Ishikawa (cell line): ENCODE results near the gene MAP3K7.

Experiments
- CEBPB ChIP-seq: IDR thresholded peaks from 2 replicates; pipeline ENCODE4 v1.6.1; 2012
- CREB1 ChIP-seq: IDR thresholded peaks from 2 replicates; pipeline ENCODE4 v1.6.1; 2012; ENCODE audit warnings: low read depth
- EGR1 ChIP-seq: IDR thresholded peaks from 2 replicates; pipeline ENCODE4 v1.6.1; 2012
- EP300 ChIP-seq: IDR thresholded peaks from 2 replicates; pipeline ENCODE4 v1.6.1; 2012; ENCODE audit warnings: borderline replicate concordance
- FOXM1 ChIP-seq: IDR thresholded peaks from 2 replicates; pipeline ENCODE4 v1.6.1; 2012; ENCODE audit warnings: low read depth, borderline replicate concordance
- NFIC ChIP-seq: IDR thresholded peaks from 2 replicates; pipeline ENCODE4 v1.6.1; 2012
- RAD21 ChIP-seq: IDR thresholded peaks from 2 replicates; pipeline ENCODE4 v1.6.1; 2012; ENCODE audit warnings: low read depth
- TAF1 ChIP-seq: IDR thresholded peaks from 2 replicates; pipeline ENCODE4 v1.6.1; 2012; ENCODE audit warnings: low read depth, mild to moderate bottlenecking
- TCF12 ChIP-seq: IDR thresholded peaks from 2 replicates; pipeline ENCODE4 v1.6.1; 2012; ENCODE audit warnings: low read depth
- TEAD4 ChIP-seq: IDR thresholded peaks from 2 replicates; pipeline ENCODE4 v1.6.1; 2012
- YY1 ChIP-seq: IDR thresholded peaks from 2 replicates; pipeline ENCODE4 v1.6.1; 2012; ENCODE audit warnings: low read depth
- ZBTB7A ChIP-seq: IDR thresholded peaks from 2 replicates; pipeline ENCODE4 v1.6.1; 2012; ENCODE audit warnings: low read depth
- TF ChIP-seq, protein P1 (sequence below): IDR thresholded peaks from 2 replicates; pipeline ENCODE4 v1.6.1; 2012
- TF ChIP-seq, protein P2 (sequence below): IDR thresholded peaks from 2 replicates; pipeline ENCODE4 v1.6.1; 2012; ENCODE audit warnings: low read depth, mild to moderate bottlenecking
- TF ChIP-seq, protein P3 (sequence below): IDR thresholded peaks from 2 replicates; pipeline ENCODE4 v1.6.1; 2012

The MAP3K7 gene

DNA sequence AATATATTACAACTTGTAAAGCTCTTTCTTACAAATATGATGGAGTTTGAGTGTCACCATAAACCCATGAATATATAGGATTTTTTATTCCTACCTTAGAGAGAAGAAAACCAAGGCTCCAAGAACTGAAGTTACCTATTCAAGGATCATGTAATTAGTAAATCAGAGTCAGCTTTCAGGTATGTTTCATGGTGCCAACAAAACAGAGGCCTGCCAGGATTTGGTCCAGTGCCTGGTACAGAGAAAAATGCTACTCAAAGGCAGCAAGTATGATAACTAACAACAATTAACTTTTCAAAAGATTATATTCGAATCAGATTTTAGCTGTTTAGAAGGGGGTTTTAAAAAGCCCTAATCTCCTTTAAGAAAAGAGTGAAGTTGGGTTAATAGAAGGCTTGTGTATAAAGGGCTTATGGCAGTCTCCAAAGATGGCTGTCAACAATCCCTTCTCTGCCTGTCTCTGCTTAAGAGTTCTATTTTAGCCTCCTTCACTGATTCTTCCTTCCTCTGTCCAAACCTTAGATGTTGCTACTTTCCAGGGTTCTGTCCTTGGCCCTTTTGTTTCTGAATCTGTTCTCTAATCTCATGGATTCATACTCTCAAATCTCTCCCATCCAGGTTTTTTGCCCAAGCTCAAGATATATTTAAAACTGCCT lies 7.8 kb downstream of the MAP3K7 start:
- no peak for TF ChIP-seq EP300
- TF ChIP-seq, protein P1, sequence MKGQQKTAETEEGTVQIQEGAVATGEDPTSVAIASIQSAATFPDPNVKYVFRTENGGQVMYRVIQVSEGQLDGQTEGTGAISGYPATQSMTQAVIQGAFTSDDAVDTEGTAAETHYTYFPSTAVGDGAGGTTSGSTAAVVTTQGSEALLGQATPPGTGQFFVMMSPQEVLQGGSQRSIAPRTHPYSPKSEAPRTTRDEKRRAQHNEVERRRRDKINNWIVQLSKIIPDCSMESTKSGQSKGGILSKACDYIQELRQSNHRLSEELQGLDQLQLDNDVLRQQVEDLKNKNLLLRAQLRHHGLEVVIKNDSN = no peak
- TF ChIP-seq TAF1 = no peak
- no peak for TF ChIP-seq FOXM1
- no peak for TF ChIP-seq CEBPB
- TF ChIP-seq NFIC = no peak
- TF ChIP-seq, protein P2, sequence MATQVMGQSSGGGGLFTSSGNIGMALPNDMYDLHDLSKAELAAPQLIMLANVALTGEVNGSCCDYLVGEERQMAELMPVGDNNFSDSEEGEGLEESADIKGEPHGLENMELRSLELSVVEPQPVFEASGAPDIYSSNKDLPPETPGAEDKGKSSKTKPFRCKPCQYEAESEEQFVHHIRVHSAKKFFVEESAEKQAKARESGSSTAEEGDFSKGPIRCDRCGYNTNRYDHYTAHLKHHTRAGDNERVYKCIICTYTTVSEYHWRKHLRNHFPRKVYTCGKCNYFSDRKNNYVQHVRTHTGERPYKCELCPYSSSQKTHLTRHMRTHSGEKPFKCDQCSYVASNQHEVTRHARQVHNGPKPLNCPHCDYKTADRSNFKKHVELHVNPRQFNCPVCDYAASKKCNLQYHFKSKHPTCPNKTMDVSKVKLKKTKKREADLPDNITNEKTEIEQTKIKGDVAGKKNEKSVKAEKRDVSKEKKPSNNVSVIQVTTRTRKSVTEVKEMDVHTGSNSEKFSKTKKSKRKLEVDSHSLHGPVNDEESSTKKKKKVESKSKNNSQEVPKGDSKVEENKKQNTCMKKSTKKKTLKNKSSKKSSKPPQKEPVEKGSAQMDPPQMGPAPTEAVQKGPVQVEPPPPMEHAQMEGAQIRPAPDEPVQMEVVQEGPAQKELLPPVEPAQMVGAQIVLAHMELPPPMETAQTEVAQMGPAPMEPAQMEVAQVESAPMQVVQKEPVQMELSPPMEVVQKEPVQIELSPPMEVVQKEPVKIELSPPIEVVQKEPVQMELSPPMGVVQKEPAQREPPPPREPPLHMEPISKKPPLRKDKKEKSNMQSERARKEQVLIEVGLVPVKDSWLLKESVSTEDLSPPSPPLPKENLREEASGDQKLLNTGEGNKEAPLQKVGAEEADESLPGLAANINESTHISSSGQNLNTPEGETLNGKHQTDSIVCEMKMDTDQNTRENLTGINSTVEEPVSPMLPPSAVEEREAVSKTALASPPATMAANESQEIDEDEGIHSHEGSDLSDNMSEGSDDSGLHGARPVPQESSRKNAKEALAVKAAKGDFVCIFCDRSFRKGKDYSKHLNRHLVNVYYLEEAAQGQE = no peak
- TF ChIP-seq CREB1 = no peak
- TF ChIP-seq EGR1 = no peak
- no peak for TF ChIP-seq TEAD4
- no peak for TF ChIP-seq TCF12
- TF ChIP-seq ZBTB7A = no peak
- TF ChIP-seq RAD21 = no peak
- TF ChIP-seq, protein P3, sequence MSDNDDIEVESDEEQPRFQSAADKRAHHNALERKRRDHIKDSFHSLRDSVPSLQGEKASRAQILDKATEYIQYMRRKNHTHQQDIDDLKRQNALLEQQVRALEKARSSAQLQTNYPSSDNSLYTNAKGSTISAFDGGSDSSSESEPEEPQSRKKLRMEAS = no peak
- TF ChIP-seq YY1 = no peak

DNA sequence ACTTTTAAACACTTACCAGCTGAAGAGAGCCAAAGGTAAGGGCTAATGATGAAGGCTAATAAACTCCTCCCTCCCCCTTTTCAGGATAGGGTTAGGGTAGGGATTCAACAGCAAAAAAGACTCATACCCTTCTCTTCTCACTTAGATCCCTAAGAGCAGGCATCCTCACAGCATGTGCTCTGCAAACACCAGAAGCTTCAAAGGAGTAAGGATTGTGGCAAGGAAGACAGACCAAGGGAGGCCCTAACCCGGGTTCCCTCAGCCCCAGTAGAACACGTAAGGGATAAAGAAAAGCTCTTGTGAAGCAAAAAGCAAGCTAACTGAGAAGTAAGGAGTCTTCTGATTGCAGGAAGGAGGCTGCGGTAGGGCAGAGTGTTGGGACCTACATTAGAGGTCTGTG lies 11.6 kb downstream of the MAP3K7 start:
- TF ChIP-seq FOXM1 (no peak), TEAD4 (no peak), TAF1 (no peak), YY1 (no peak), NFIC (no peak), TCF12 (no peak)

DNA sequence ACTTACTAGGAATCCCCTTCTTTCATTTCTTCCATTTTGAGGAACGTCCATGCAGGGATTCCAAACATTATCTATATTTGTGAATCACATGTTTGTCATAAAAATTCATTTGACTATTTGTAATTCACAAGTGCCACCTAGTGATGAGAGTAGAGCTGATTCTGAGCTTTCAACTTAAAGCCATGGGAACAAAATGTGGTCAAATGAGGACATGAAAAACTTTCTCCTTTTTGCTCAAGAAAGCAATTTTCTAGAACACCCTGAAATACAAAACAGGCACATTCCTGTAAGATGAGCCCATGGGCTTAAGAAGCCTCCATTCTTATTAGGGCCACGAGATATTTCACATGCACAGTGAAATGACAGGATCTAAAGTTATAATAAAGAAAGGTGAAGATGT lies 12.3 kb downstream of the MAP3K7 start:
- no peak for TF ChIP-seq FOXM1
- TF ChIP-seq, protein P1 = no peak
- TF ChIP-seq CEBPB = no peak
- TF ChIP-seq NFIC = no peak
- TF ChIP-seq RAD21 = no peak
- TF ChIP-seq ZBTB7A = no peak
- TF ChIP-seq YY1 = no peak

DNA sequence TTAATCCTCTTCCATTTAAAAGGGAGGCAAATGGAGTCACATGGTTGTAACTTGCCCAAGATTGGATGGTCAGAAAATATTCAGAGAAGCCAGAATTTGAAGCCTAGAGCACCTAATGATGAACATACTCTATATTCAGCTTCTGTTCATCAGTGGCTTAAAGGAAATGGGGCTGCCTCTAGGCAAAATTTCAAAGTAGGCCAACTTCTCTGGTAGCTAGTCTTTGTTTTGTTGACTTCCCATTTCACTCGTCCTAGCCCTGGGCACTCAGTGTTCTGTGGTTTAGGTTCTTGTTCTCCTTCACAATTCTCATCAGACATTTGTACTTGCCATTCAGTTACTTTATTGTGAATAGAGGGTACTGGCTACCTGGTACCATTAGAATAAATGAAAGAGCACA lies 13.2 kb downstream of the MAP3K7 start:
- TF ChIP-seq EP300 (no peak), CEBPB (no peak), FOXM1 (no peak), RAD21 (no peak), TCF12 (no peak), TEAD4 (no peak), CREB1 (no peak)
- TF ChIP-seq, protein P2 = no peak

DNA sequence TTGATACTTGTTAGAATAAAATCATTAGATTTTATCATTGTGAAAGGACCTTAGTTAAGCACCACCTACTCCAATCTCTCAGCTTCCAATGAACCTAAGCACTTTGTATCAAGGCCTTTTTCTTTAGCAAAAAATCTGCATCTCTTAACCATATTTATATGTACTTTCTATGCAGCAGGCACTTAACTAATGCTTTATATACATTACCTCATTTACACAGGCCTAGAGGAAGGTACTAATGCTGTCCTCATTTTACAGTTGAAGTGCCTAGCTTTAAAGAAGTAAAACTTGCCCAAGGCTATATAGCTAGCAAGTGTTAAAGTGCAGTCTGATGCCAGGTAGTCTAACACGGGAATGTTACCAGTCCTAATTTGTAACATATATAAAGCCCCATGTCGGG lies 14.0 kb downstream of the MAP3K7 start:
- TF ChIP-seq RAD21 = no peak

DNA sequence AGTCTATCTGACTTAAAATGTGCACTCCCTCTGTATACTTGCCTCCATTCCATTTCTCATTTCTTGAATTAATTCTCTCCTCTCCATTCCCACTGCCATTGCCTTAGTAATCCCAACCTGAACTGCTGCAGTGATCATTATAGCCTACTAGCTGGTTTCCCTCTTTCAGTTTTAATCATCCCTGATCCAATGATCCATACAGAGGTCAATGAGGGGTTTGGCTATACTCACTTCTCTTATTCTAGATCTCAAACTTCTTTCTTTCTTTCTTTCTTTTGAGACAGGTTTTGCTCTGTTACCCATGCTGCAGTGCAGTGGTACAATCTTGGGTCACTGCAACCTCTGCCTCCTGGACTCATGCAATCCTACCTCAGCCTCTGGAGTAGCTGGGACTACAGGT lies 17.6 kb downstream of the MAP3K7 start:
- TF ChIP-seq, protein P3 = no peak
- TF ChIP-seq, protein P2 = no peak
- TF ChIP-seq FOXM1 = no peak
- TF ChIP-seq YY1 = no peak
- TF ChIP-seq TAF1 = no peak
- TF ChIP-seq EGR1 = no peak
- TF ChIP-seq, protein P1 = no peak
- TF ChIP-seq ZBTB7A = no peak
- no peak for TF ChIP-seq TCF12
- TF ChIP-seq RAD21 = no peak
- TF ChIP-seq NFIC = no peak
- no peak for TF ChIP-seq CEBPB
- no peak for TF ChIP-seq EP300
- TF ChIP-seq CREB1 = no peak
- TF ChIP-seq TEAD4 = no peak
